PC-3 (cell line): ENCODE results near the gene DBNDD1. TPM values are rescaled to one million over a fixed set of nuclear protein-coding genes. Genes with fewer than 3 reads are reported as not detected.

Experiments used
- ATAC-seq: fragments of 200-7000 bp; cut with Tn5 transposase; 2 replicates; pipeline ENCODE4 v1.9.1; 2020; ENCODE audit warnings: mild to moderate bottlenecking, moderate library complexity
- BruUV-seq: library from RNA; stranded (reverse); fragments of 400-500 nt; replicated peaks from 2 replicates; lab custom pipeline; 2021; lab: Mats Ljungman, UMichigan
- CTCF ChIA-PET: fragments of 300-600 bp; sonication (Branson Sonifier 250); formaldehyde crosslinking; loops from one replicate; lab custom pipeline; 2022; ENCODE audit warnings: antibody characterized with exemption; lab: Charles Lee
- POLR2A ChIA-PET: fragments of 300-600 bp; sonication (Branson Sonifier 250); formaldehyde crosslinking; loops from one replicate; lab custom pipeline; 2022; ENCODE audit warnings: antibody characterized with exemption; ENCODE audit not compliant: unreplicated experiment; lab: Charles Lee
- DNase-seq: peaks from one replicate; pipeline ENCODE4 v3.0.0-alpha.2; 2015
- H2AFZ ChIP-seq: fragments of 300-600 bp; sonication (generic); 2 replicates; pipeline ENCODE4 v1.6.0; 2016; ENCODE audit warnings: antibody characterized with exemption, low read length
- H3F3A ChIP-seq: fragments of 300-600 bp; sonication (generic); one replicate; pipeline ENCODE4 v1.6.0; 2017; ENCODE audit warnings: antibody characterized with exemption, low read length, control low read depth, mild to moderate bottlenecking; ENCODE audit not compliant: unreplicated experiment
- H3K27ac ChIP-seq: fragments of 300-600 bp; sonication (generic); 2 replicates; pipeline ENCODE4 v1.5.1; 2016; ENCODE audit warnings: mild to moderate bottlenecking, low read length
- H3K27me3 ChIP-seq: fragments of 300-600 bp; sonication (generic); 2 replicates; pipeline ENCODE4 v1.6.1; 2016; ENCODE audit warnings: low read length, mixed read lengths
- H3K36me3 ChIP-seq: fragments of 300-600 bp; sonication (generic); 2 replicates; pipeline ENCODE4 v1.6.1; 2016; ENCODE audit warnings: low read depth, mixed run types, low read length, mixed read lengths
- H3K4me1 ChIP-seq: fragments of 300-600 bp; sonication (generic); 2 replicates; pipeline ENCODE4 v1.5.1; 2016; ENCODE audit warnings: low read length; ENCODE audit not compliant: insufficient read depth
- H3K4me2 ChIP-seq: fragments of 300-600 bp; sonication (generic); 2 replicates; pipeline ENCODE4 v1.6.0; 2016; ENCODE audit warnings: low read length
- H3K4me3 ChIP-seq: fragments of 300-600 bp; sonication (generic); 2 replicates; pipeline ENCODE4 v1.5.1; 2016; ENCODE audit warnings: mild to moderate bottlenecking, low read length, mixed read lengths
- H3K79me2 ChIP-seq: fragments of 300-600 bp; sonication (generic); 2 replicates; pipeline ENCODE4 v1.6.1; 2017; ENCODE audit warnings: low read length, mixed read lengths
- H3K9ac ChIP-seq: fragments of 300-600 bp; sonication (generic); 2 replicates; pipeline ENCODE4 v1.6.0; 2016; ENCODE audit warnings: mild to moderate bottlenecking, low read length
- H3K9me2 ChIP-seq: fragments of 300-600 bp; sonication (generic); replicated peaks from 2 replicates; pipeline ENCODE4 v1.6.1; 2016; ENCODE audit warnings: mixed run types, low read length, mixed read lengths
- H3K9me3 ChIP-seq: fragments of 300-600 bp; sonication (generic); 2 replicates; pipeline ENCODE4 v1.6.1; 2016; ENCODE audit warnings: low read length, mixed read lengths
- H4K20me1 ChIP-seq: fragments of 300-600 bp; sonication (generic); 2 replicates; pipeline ENCODE4 v1.6.1; 2016; ENCODE audit warnings: low read length, mixed read lengths
- CTCF ChIP-seq: fragments of 300-600 bp; sonication (generic); conservative IDR thresholded peaks from 2 replicates; pipeline ENCODE4 v1.5.1; 2017; ENCODE audit warnings: antibody characterized with exemption, low read depth, mild to moderate bottlenecking, low read length
- EZH2 ChIP-seq: fragments of 300-600 bp; sonication (generic); IDR thresholded peaks from one replicate; pipeline ENCODE4 v1.6.1; 2017; ENCODE audit warnings: antibody characterized with exemption, mild to moderate bottlenecking, low read length; ENCODE audit not compliant: unreplicated experiment
- EZH2phosphoT487 ChIP-seq: fragments of 300-600 bp; sonication (generic); IDR thresholded peaks from 2 replicates; pipeline ENCODE4 v1.6.1; 2018; ENCODE audit warnings: mild to moderate bottlenecking, antibody characterized with exemption, low read length, borderline replicate concordance
- intact Hi-C: fragments of 100-400 bp; cut with micrococcal nuclease; formaldehyde crosslinking; loops from 2 replicates; pipeline ENCODE4 v1.9.0; 2023
- total RNA-seq: library from RNA; depleted of rRNA; stranded (reverse); fragments of >200 nt; gene quantifications from 2 replicates; pipeline ENCODE4 v1.2.3, GENCODE V29; 2014

Gene DBNDD1
- total RNA-seq, 1 experiment from 2014 or later: 21.1 TPM

GRCh38 chr16:90010676-90011507, 8.4 kb downstream of the DBNDD1 start:
- ChIA-PET POLR2A (no interaction called here), CTCF (no interaction called here)
- no peak overlapping the region for H3K4me3 ChIP-seq
- H3K9me3 ChIP-seq: no peaks in the 10 kb centered on the region
- no peaks in the 10 kb centered on the region for H3F3A ChIP-seq
- no peaks in the 10 kb centered on the region for H3K79me2 ChIP-seq
- no peak overlapping the region for H3K9ac ChIP-seq
- no peaks in the 10 kb centered on the region for H3K36me3 ChIP-seq
- H3K27ac ChIP-seq: no peak overlapping the region
- H2AFZ ChIP-seq: no peak overlapping the region
- intact Hi-C loops: no loop called here
- H3K27me3 ChIP-seq: no peaks in the 10 kb centered on the region
- TF ChIP-seq EZH2phosphoT487: no peak
- no peak for TF ChIP-seq CTCF
- TF ChIP-seq EZH2: no peak
- no peaks in the 10 kb centered on the region for H3K9me2 ChIP-seq
- DNase-seq (no peak), ATAC-seq (no peak)
- H3K4me2 ChIP-seq: no peak overlapping the region
- no peaks in the 10 kb centered on the region for H3K4me1 ChIP-seq
- H4K20me1 ChIP-seq: no peaks in the 10 kb centered on the region
- no TSS peak for BruUV-seq

- Histone ChIP-seq H2AFZ (no peak overlapping the region), H3K27me3 (no peaks in the 10 kb centered on the region), H3K9me3 (no peaks in the 10 kb centered on the region), H3K79me2 (no peaks in the 10 kb centered on the region), H3K4me1 (no peaks in the 10 kb centered on the region), H3K4me3 (no peak overlapping the region), H3K9ac (no peak overlapping the region), H3K27ac (no peak overlapping the region), H3K4me2 (no peak overlapping the region), H4K20me1 (no peaks in the 10 kb centered on the region), H3K36me3 (no peaks in the 10 kb centered on the region), H3F3A (no peaks in the 10 kb centered on the region), H3K9me2 (no peaks in the 10 kb centered on the region)
- ChIA-PET POLR2A (no interaction called here), CTCF (no interaction called here)
- ATAC-seq (no peak), DNase-seq (no peak)
- TF ChIP-seq CTCF (no peak), EZH2phosphoT487 (no peak), EZH2 (no peak)
- BruUV-seq: no TSS peak
- intact Hi-C loops: no loop called here
These were observed 9.9 kb downstream of the DBNDD1 start for GRCh38 chr16:90009172-90009899.
